HFF-Myc (cell line): ENCODE measurements around the gene ACOT12.
A peak's percentile ranks its signal among the peaks of the same experiment; 100 is the strongest.

Experiments
- DNase-seq: peaks from one replicate; pipeline ENCODE4 v3.0.0-alpha.2; 2011; ENCODE audit warnings: low read depth; ENCODE audit errors: extremely low read depth
- H3K4me3 ChIP-seq: replicated peaks from 2 replicates; pipeline ENCODE4 v1.5.1; 2011; ENCODE audit warnings: low read depth, mild to moderate bottlenecking, control low read depth, low read length
- CTCF ChIP-seq: IDR thresholded peaks from 2 replicates; pipeline ENCODE4 v1.5.1; 2012; ENCODE audit warnings: mild to moderate bottlenecking, low read depth, low read length, control low read depth; ENCODE audit errors: missing control alignments

The ACOT12 gene

GRCh38 chr5:81427566-81427965 is 33.6 kb upstream of the ACOT12 start:
- H3K4me3 ChIP-seq: no peak overlapping the region
- no peak for DNase-seq
- no peak for TF ChIP-seq CTCF

- no peak for TF ChIP-seq CTCF
Observed at GRCh38 chr5:81426359-81427030, 32.6 kb upstream of the ACOT12 start.

GRCh38 chr5:81425569-81425968 is 31.6 kb upstream of the ACOT12 start:
- no peak for DNase-seq
- peak; percentile 44 for TF ChIP-seq CTCF
- no peak overlapping the region for H3K4me3 ChIP-seq

More at GRCh38 chr5:81426359-81427030, 32.6 kb upstream of the ACOT12 start:
- no peak for DNase-seq
- H3K4me3 ChIP-seq: no peak overlapping the region

GRCh38 chr5:81424728-81425127 is 30.8 kb upstream of the ACOT12 start:
- TF ChIP-seq CTCF: no peak

GRCh38 chr5:81422671-81423070 is 28.7 kb upstream of the ACOT12 start:
- TF ChIP-seq CTCF: no peak
- peak; percentile 72 for DNase-seq
- H3K4me3 ChIP-seq: no peak overlapping the region

More at GRCh38 chr5:81424728-81425127, 30.8 kb upstream of the ACOT12 start:
- no peak overlapping the region for H3K4me3 ChIP-seq
- no peak for DNase-seq

GRCh38 chr5:81420039-81420667 is 26.2 kb upstream of the ACOT12 start:
- DNase-seq: peak; percentile 82
- no peak for TF ChIP-seq CTCF
- H3K4me3 ChIP-seq: no peak overlapping the region
